ENCODE results near the gene ZNF117. TPM values are rescaled to one million over a fixed set of nuclear protein-coding genes. Genes with fewer than 3 reads are reported as not detected.
"Not testable (repeated sequence)": the region's sequence is repeated elsewhere in the genome, so short reads cannot be mapped to it uniquely, and the experiment has no call there.

The ZNF117 gene
- total and polyA plus RNA-seq, 2 experiments from 2014 or later: 4.8 to 20.0 TPM

GRCh38 chr7:64951250-64951848, 39.5 kb downstream of the ZNF117 start:
- Histone ChIP-seq H3K4me3 (no peak overlapping the region), H3K79me2 (replicated peaks; ENCODE audit: insufficient read depth) (no peaks in the 10 kb centered on the region), H3K27me3 (ENCODE audit: insufficient read depth) (peaks cover 31% of the 10 kb centered on the region), H3F3A (replicated peaks; ENCODE audit: low read depth) (no peaks in the 10 kb centered on the region), H3K4me1 (ENCODE audit: insufficient read depth) (no peaks in the 10 kb centered on the region), H3K9me2 (ENCODE audit: insufficient read depth) (no peaks in the 10 kb centered on the region), H2AFZ (no peak overlapping the region), H3K27ac (ENCODE audit: low read depth) (no peak overlapping the region), H3K4me2 (no peak overlapping the region), H4K20me1 (replicated peaks; ENCODE audit: insufficient read depth) (no peaks in the 10 kb centered on the region), H3K36me3 (ENCODE audit: insufficient read depth) (no peaks in the 10 kb centered on the region)
- ATAC-seq (no peak), DNase-seq (ENCODE audit: low spot score) (peak; percentile 75)
- H3K4me3 Mint-ChIP-seq: no peak overlapping the region
- H3K27ac Mint-ChIP-seq: no peak overlapping the region
- H3K27me3 Mint-ChIP-seq (ENCODE audit: insufficient read depth, low read depth, poor library complexity): peaks cover 21% of the 10 kb centered on the region
- H3K36me3 Mint-ChIP-seq (ENCODE audit: low read depth): no peaks in the 10 kb centered on the region
- TF ChIP-seq POLR2AphosphoS5 (IDR thresholded peaks at IDR 0.05; ENCODE audit: low read depth) (no peak), CTCF (conservative IDR thresholded peaks at IDR 0.05; ENCODE audit: low read depth in 2 of 2) (peak; percentile 71 to 88)
- H3K4me1 Mint-ChIP-seq: peaks cover 7% of the 10 kb centered on the region
- H3K9me3 Mint-ChIP-seq: peaks cover 8% of the 10 kb centered on the region

GRCh38 chr7:64950673-64951072, 40.2 kb downstream of the ZNF117 start:
- not testable (repeated sequence) for H3K4me3 Mint-ChIP-seq; DNase-seq (ENCODE audit: low spot score); H3K4me1 Mint-ChIP-seq; H3K79me2 ChIP-seq (replicated peaks; ENCODE audit: insufficient read depth); H3K4me1 ChIP-seq (ENCODE audit: insufficient read depth); ATAC-seq; H3K9me2 ChIP-seq (ENCODE audit: insufficient read depth); H2AFZ ChIP-seq; H3K27ac ChIP-seq (ENCODE audit: low read depth); H3K36me3 ChIP-seq (ENCODE audit: insufficient read depth); H3K36me3 Mint-ChIP-seq (ENCODE audit: low read depth); H3K4me2 ChIP-seq; H3K27ac Mint-ChIP-seq; H4K20me1 ChIP-seq (replicated peaks; ENCODE audit: insufficient read depth); H3K9me3 Mint-ChIP-seq; H3F3A ChIP-seq (replicated peaks; ENCODE audit: low read depth); H3K4me3 ChIP-seq
- H3K27me3 ChIP-seq (ENCODE audit: insufficient read depth): peaks cover 35% of the 10 kb centered on the region
- H3K27me3 Mint-ChIP-seq (ENCODE audit: insufficient read depth, low read depth, poor library complexity): peaks cover 21% of the 10 kb centered on the region

GRCh38 chr7:64948774-64949173, 42.1 kb downstream of the ZNF117 start:
- not testable (repeated sequence) for H3K9me3 Mint-ChIP-seq; H3F3A ChIP-seq (replicated peaks; ENCODE audit: low read depth); H4K20me1 ChIP-seq (replicated peaks; ENCODE audit: insufficient read depth); H2AFZ ChIP-seq; H3K36me3 ChIP-seq (ENCODE audit: insufficient read depth); DNase-seq (ENCODE audit: low spot score); H3K4me1 ChIP-seq (ENCODE audit: insufficient read depth); H3K79me2 ChIP-seq (replicated peaks; ENCODE audit: insufficient read depth); H3K4me2 ChIP-seq; H3K27ac Mint-ChIP-seq; H3K9me2 ChIP-seq (ENCODE audit: insufficient read depth); H3K4me1 Mint-ChIP-seq; H3K4me3 ChIP-seq; H3K4me3 Mint-ChIP-seq; H3K36me3 Mint-ChIP-seq (ENCODE audit: low read depth); H3K27ac ChIP-seq (ENCODE audit: low read depth); ATAC-seq
- peaks cover 23% of the 10 kb centered on the region for H3K27me3 Mint-ChIP-seq (ENCODE audit: insufficient read depth, low read depth, poor library complexity)
- peaks cover 35% of the 10 kb centered on the region for H3K27me3 ChIP-seq (ENCODE audit: insufficient read depth)

Data from GM23338 (cell line).